BLaER1 (cell line): ENCODE measurements around the gene SLX4IP.
"Not testable (repeated sequence)": the region's sequence is repeated elsewhere in the genome, so short reads cannot be mapped to it uniquely, and the experiment has no call there.

ENCODE experiments used
- H3K27ac ChIP-seq: shearing (Covaris generic); formaldehyde crosslinking; 2 replicates; pipeline ENCODE4 v1.8.1; 2022
- H3K27me3 ChIP-seq: shearing (Covaris generic); formaldehyde crosslinking; 2 replicates; pipeline ENCODE4 v1.8.1; 2022
- H3K36me3 ChIP-seq: shearing (Covaris generic); formaldehyde crosslinking; 2 replicates; pipeline ENCODE4 v1.8.1; 2022
- H3K4me1 ChIP-seq: shearing (Covaris generic); formaldehyde crosslinking; 2 replicates; pipeline ENCODE4 v1.8.1; 2022
- H3K4me2 ChIP-seq: shearing (Covaris generic); formaldehyde crosslinking; 2 replicates; pipeline ENCODE4 v1.8.1; 2022
- H3K4me3 ChIP-seq: shearing (Covaris generic); formaldehyde crosslinking; 2 replicates; pipeline ENCODE4 v1.8.1; 2022
- H3K9ac ChIP-seq: shearing (Covaris generic); formaldehyde crosslinking; 2 replicates; pipeline ENCODE4 v1.8.1; 2022
- H3K9me3 ChIP-seq: shearing (Covaris generic); formaldehyde crosslinking; 2 replicates; pipeline ENCODE4 v1.8.1; 2022
- H4K20me1 ChIP-seq: shearing (Covaris generic); formaldehyde crosslinking; 2 replicates; pipeline ENCODE4 v1.8.1; 2022
- Cebpa-rat ChIP-seq: shearing (Covaris generic); IDR thresholded peaks from 2 replicates; pipeline ENCODE4 v1.8.1; 2022

SLX4IP gene

DNA sequence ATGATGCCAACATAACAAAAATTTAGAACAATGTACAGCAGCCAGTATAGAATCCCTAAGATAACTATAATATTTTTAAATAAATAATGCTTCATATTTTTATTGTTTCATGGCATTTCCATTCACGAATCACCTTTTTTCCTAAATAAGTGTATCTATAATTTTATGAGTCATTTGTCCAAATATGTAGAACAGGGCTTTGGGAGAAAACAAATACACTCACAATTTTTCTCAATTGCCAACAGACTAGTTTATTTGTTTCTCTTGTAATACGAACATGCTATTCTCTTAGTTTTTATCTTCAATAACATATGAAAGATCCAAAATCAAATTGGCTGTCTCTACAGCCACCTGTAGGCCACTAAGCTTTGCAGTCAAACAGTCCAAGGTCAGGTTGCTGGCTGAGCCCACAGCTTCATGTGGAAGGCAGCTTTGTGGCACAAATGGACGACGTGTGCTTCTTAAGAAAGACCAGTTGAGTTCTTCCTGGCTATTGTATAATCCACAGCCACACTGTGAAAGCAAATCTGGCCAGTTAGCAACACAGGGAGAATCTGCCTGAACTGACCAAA, 30.1 kb upstream of the SLX4IP start:
- Histone ChIP-seq H3K4me1 (no peaks in the 10 kb centered on the region), H3K9me3 (no peaks in the 10 kb centered on the region), H3K4me2 (no peak overlapping the region), H3K9ac (no peak overlapping the region), H3K4me3 (no peak overlapping the region), H3K27ac (no peak overlapping the region), H4K20me1 (no peaks in the 10 kb centered on the region), H3K36me3 (peaks cover 24% of the 10 kb centered on the region), H3K27me3 (no peaks in the 10 kb centered on the region)
- TF ChIP-seq Cebpa-rat = no peak

DNA sequence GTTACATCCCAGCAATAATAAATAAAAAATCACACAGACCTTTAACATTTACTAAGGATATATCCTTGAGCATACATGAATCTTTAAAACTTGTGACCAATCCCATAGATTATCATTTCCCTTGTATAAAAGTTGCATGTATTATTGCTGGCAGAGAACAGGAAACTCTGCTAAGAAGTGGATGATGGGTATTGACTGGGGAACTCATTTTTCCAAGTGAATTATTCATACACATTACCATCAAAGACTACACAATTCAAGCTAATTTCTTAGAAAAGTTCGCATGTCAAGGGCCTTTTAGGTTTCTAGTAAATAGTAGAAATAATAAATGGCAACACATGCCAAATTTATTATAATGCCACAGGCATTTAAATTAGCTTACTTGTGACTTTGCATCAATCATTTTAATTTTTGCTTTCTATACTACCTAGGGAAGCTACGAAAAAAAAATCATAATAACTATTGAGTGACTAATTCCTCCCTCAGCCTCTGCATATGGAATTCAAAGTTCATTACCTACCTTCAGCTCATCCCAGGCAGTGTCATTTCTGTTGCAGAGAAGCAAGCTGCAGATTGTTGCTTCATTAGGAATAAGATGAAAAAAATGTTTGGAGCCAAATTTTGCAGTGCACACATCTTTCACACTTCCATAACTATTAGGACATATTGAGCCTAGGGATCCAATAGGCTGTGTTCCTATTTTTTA, 26.8 kb upstream of the SLX4IP start:
- Histone ChIP-seq H3K4me1 (peaks cover 8% of the 10 kb centered on the region), H3K4me3 (no peak overlapping the region), H3K27me3 (no peaks in the 10 kb centered on the region), H3K27ac (no peak overlapping the region), H3K9ac (no peak overlapping the region), H3K36me3 (peaks cover 37% of the 10 kb centered on the region), H3K9me3 (no peaks in the 10 kb centered on the region), H4K20me1 (0 out of 2 replicates have a peak, but pooled peaks cover 10% of the 10 kb centered on the region), H3K4me2 (no peak overlapping the region)
- no peak for TF ChIP-seq Cebpa-rat

DNA sequence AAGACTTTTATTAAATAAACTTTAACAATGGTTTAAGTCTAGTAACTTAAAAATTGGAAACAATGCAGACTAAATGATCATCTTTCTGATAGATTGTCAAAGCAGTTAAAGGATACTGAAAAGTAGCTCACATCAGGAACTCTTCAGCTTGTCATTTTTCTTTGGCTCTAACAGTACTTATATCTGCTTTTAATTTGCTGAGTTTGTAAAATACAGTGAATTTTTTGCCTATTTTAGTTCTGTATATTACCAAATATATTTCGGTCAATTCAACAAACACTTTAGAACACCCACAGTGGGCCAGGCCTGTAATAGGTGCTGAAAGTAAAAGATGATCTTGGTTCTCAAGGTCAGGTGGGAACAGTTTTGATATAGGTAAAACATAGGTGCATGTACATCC, 23.4 kb upstream of the SLX4IP start:
- no peaks in the 10 kb centered on the region for H3K27me3 ChIP-seq
- no peak overlapping the region for H3K27ac ChIP-seq
- H4K20me1 ChIP-seq = 0 out of 2 replicates have a peak, but pooled peaks cover 11% of the 10 kb centered on the region
- TF ChIP-seq Cebpa-rat = no peak
- no peaks in the 10 kb centered on the region for H3K9me3 ChIP-seq
- H3K4me1 ChIP-seq = peaks cover 9% of the 10 kb centered on the region
- peaks cover 42% of the 10 kb centered on the region for H3K36me3 ChIP-seq
- no peak overlapping the region for H3K4me3 ChIP-seq
- no peak overlapping the region for H3K4me2 ChIP-seq
- H3K9ac ChIP-seq = no peak overlapping the region

DNA sequence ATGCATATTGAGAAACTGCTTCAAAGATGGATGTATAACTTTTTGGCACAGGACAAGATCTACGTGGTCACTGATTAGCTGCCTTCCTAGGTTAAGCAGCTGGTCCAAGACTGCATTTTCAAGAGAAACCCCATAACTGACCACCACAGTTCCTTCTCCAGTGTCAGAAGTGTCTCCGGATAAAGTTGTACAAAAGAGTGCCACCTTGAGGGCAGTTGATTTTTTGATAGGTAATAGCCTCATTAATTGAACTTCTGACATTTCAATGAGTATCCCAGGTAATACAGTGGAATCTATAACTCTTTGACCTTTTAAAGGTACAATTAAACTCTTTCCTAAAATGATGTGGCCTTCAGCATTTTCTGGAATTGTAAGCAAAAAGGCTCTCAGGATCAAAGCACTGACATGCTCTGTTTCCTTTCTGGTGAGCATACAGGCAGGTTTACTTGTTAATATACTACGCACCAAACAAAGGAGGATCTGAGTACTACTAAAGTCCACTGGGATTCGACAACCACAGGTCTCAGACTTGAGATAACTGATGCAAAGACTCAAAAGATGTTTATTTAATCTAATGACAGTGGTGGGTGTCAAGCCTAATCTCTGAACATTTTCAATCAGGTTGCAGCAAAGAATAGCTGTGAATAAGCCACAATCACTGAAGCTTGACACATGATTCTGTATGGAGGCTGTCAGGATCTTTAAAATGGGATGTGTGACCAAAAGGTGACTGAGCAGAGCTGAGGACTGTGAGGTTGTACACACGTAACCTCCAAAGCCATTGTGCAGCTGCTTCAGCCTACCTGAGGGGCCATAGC, 22.3 kb upstream of the SLX4IP start:
- no peak overlapping the region for H3K4me3 ChIP-seq
- peak overlapping the region; percentile 20; the same call in 1 of the 2 replicates for H3K4me2 ChIP-seq
- H3K9me3 ChIP-seq = no peaks in the 10 kb centered on the region
- peaks cover 42% of the 10 kb centered on the region for H3K36me3 ChIP-seq
- no peak overlapping the region for H3K9ac ChIP-seq
- H3K4me1 ChIP-seq = peaks cover 9% of the 10 kb centered on the region
- H3K27ac ChIP-seq = no peak overlapping the region
- H4K20me1 ChIP-seq = 0 out of 2 replicates have a peak, but pooled peaks cover 14% of the 10 kb centered on the region
- no peaks in the 10 kb centered on the region for H3K27me3 ChIP-seq
- TF ChIP-seq Cebpa-rat = no peak

DNA sequence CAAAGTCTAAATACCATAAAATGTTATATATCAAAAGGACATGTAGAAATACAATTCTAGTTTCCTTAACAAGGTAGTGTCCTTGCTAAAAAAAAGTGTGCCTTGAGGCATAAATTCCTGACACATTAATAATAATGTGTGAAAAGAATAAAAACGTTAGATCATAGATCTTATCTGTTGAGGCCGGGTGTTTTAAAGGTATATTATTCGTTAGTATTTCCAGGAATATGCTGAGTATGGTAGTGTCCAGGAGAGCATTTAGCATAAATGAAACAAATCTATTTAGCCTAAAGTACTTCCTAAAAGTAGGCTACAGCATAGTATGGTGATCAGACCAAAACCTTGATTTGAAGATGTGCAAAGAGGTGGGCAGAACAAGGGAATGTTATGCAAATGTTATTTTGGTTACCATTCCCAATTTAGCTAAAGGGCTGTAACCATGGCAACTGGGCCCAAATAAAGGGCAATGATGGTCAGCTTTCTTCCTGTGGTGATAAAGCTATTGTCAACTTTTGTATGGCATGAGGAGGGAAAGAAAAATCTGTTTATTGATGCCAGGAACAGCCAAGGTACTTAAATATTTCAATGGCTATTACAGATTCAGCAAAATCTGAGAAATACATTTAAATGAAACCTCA, 20.0 kb upstream of the SLX4IP start:
- no peak for TF ChIP-seq Cebpa-rat
- H3K9ac ChIP-seq = no peak overlapping the region
- no peaks in the 10 kb centered on the region for H3K9me3 ChIP-seq
- H3K36me3 ChIP-seq = peaks cover 51% of the 10 kb centered on the region
- H3K4me3 ChIP-seq = no peak overlapping the region
- H3K4me1 ChIP-seq = peaks cover 9% of the 10 kb centered on the region
- no peak overlapping the region for H3K4me2 ChIP-seq
- H4K20me1 ChIP-seq = peaks cover 22% of the 10 kb centered on the region
- no peak overlapping the region for H3K27ac ChIP-seq
- H3K27me3 ChIP-seq = no peaks in the 10 kb centered on the region

DNA sequence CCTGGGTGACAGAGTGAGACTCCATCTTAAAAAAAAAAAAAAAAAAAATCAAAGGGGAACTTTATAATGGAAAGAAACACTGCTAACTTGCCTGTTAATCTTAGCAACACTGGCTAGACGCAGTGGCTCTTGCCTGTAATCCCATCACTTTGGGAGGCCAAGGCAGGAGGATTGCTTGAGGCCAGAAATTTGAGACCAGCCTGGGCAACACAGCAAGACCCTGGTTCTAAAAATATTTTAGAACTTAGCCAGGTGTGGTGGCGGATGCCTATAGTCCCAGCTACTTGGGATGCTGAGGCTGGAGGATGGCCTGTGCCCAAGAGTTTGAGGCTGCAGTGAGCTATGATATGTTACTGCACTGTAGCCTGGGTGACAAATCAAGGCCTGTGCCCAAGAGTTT, 17.9 kb upstream of the SLX4IP start:
- peaks cover 50% of the 10 kb centered on the region for H3K36me3 ChIP-seq
- not testable (repeated sequence) for H3K9me3 ChIP-seq, H3K4me3 ChIP-seq, H3K9ac ChIP-seq, H3K27ac ChIP-seq, H3K4me2 ChIP-seq, H3K27me3 ChIP-seq, H3K4me1 ChIP-seq
- peaks cover 42% of the 10 kb centered on the region for H4K20me1 ChIP-seq

DNA sequence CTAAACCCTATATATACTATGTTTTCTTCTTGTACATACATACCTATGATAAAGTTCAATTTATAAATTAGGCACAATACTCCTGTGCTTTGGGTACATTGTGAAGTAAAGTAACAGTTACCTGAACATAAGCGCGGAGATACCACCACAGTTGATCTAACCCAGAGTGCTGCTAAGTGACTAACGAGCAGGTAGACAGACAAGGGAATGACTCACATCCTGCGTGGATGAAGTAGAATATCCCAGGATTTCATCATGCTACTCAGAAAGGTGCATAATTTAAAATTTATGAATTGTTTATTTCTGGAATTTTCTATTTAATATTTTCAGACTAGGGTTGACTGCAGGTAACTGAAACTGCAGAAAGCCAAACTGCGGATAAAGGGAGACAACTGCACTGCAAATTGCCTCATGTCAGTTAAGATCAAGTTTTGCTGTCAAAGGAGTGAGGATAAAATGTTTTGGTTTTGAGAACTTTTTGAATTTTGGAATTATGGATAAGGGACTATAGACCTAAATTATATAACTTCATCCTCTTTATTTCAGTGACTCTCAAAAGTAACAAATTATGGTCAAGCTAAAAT, 15.5 kb upstream of the SLX4IP start:
- H3K4me2 ChIP-seq = no peak overlapping the region
- H3K9me3 ChIP-seq = no peaks in the 10 kb centered on the region
- no peak overlapping the region for H3K4me3 ChIP-seq
- H3K9ac ChIP-seq = no peak overlapping the region
- H4K20me1 ChIP-seq = peaks cover 49% of the 10 kb centered on the region
- TF ChIP-seq Cebpa-rat = no peak
- no peaks in the 10 kb centered on the region; the same call in 1 of the 2 replicates for H3K4me1 ChIP-seq
- no peak overlapping the region for H3K27ac ChIP-seq
- H3K36me3 ChIP-seq = peaks cover 42% of the 10 kb centered on the region
- no peaks in the 10 kb centered on the region for H3K27me3 ChIP-seq

DNA sequence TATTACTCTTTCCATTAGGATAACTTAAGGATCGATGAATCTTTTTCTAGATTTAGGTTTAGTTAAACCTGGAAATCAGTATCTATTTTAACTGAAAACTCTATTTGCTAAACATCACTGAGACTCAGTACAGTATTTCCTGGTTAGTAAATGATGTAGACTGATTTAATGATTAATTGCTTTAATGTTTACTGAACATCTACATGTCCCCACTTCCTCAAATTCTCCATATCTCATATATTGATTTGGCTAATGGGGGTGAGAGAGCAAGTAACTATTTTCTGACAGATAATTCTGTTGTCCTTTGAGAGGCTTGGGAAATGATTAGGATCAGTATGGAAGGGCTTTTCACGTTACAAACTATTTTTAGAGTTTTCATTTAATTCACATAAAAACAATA, 11.4 kb upstream of the SLX4IP start:
- no peak for TF ChIP-seq Cebpa-rat
- H3K4me1 ChIP-seq = no peaks in the 10 kb centered on the region
- no peak overlapping the region for H3K27ac ChIP-seq
- H3K27me3 ChIP-seq = no peaks in the 10 kb centered on the region
- no peak overlapping the region for H3K9ac ChIP-seq
- peaks cover 73% of the 10 kb centered on the region for H4K20me1 ChIP-seq
- peaks cover 25% of the 10 kb centered on the region for H3K36me3 ChIP-seq
- H3K9me3 ChIP-seq = no peaks in the 10 kb centered on the region
- no peak overlapping the region for H3K4me2 ChIP-seq
- H3K4me3 ChIP-seq = no peak overlapping the region

DNA sequence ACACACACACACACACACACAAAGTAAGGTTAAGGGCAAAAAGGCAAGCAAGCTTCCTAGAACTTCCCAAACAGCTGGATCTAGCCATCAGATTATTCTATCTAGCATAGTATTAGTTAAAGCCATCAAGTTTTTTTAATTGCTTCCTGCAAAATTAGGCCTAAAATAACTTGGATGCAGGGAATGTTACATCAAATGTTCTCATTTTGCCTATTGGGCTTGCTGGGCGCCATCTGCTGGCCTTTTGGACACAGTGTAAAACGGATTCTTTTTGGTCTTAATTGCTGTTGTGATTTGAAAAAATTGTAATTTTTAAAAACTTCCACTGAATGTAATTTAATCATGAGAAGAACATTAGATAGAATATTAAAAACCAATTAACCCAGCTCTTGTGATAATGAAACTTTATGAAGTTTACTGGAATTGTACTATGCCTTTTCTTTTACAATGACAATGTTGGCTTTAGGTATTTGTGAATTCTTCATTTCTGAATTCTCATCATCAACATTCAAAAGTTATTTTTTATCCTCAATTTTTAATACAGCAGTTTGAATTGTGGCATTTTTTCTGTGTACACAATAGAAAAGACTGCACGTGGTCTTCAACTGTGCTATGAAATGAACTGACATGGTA, 7.9 kb upstream of the SLX4IP start:
- H3K27me3 ChIP-seq = no peaks in the 10 kb centered on the region
- H3K27ac ChIP-seq = no peak overlapping the region
- H4K20me1 ChIP-seq = peaks cover 76% of the 10 kb centered on the region
- no peak overlapping the region for H3K4me2 ChIP-seq
- no peak overlapping the region for H3K9ac ChIP-seq
- peaks cover 7% of the 10 kb centered on the region; the same call in 1 of the 2 replicates for H3K4me1 ChIP-seq
- H3K9me3 ChIP-seq = no peaks in the 10 kb centered on the region
- peaks cover 17% of the 10 kb centered on the region for H3K36me3 ChIP-seq
- H3K4me3 ChIP-seq = no peak overlapping the region
- TF ChIP-seq Cebpa-rat = no peak
